Mesenchymal stem cell (in vitro differentiated cells and primary cell): ENCODE results near the gene DTD1.

Experiments used
- DNase-seq: peaks from one replicate; pipeline ENCODE4 v3.0.0-alpha.2; 2013
- H2AFZ ChIP-seq: one replicate; pipeline ENCODE4 v1.6.1; 2013; ENCODE audit warnings: low read depth, mild to moderate bottlenecking, control low read depth, inconsistent platforms, low read length, moderate library complexity
- H2AK5ac ChIP-seq: 2 replicates; pipeline ENCODE4 v1.6.1; 2013; ENCODE audit warnings: low read length, moderate library complexity, mild to moderate bottlenecking, inconsistent platforms; ENCODE audit not compliant: severe bottlenecking
- H2BK120ac ChIP-seq: one replicate; pipeline ENCODE4 v1.6.1; 2013; ENCODE audit warnings: low read depth, mild to moderate bottlenecking, inconsistent platforms, low read length, moderate library complexity
- H2BK12ac ChIP-seq, 2 experiments: one replicate each; pipeline ENCODE4 v1.6.1; 2013; ENCODE audit warnings: inconsistent platforms in 2 of 2, low read length in 2 of 2, mild to moderate bottlenecking in 2 of 2, moderate library complexity in 2 of 2, control low read depth in 1 of 2
- H2BK15ac ChIP-seq: one replicate; pipeline ENCODE4 v1.6.1; 2013; ENCODE audit warnings: mild to moderate bottlenecking, low read depth, inconsistent platforms; ENCODE audit not compliant: poor library complexity, severe bottlenecking
- H2BK5ac ChIP-seq: 2 replicates; pipeline ENCODE4 v1.6.1; 2013; ENCODE audit warnings: low read depth, mild to moderate bottlenecking, low read length, control low read depth, inconsistent platforms; ENCODE audit not compliant: poor library complexity, severe bottlenecking
- H3K14ac ChIP-seq, 2 experiments: one replicate each; pipeline ENCODE4 v1.6.1; 2013; ENCODE audit warnings: inconsistent platforms in 2 of 2, low read length in 2 of 2, control low read depth in 1 of 2, mild to moderate bottlenecking in 1 of 2, moderate library complexity in 1 of 2
- H3K18ac ChIP-seq, 2 experiments: one replicate each; pipeline ENCODE4 v1.6.1; 2013; ENCODE audit warnings: inconsistent platforms in 2 of 2, low read length in 2 of 2, control low read depth in 1 of 2, low read depth in 1 of 2, mild to moderate bottlenecking in 1 of 2
- H3K23ac ChIP-seq, 2 experiments: one replicate each; pipeline ENCODE4 v1.6.1; 2013; ENCODE audit warnings: inconsistent platforms in 2 of 2, low read length in 2 of 2, mild to moderate bottlenecking in 2 of 2, moderate library complexity in 2 of 2, control low read depth in 1 of 2
- H3K27ac ChIP-seq: 2 replicates; pipeline ENCODE4 v1.5.1; 2013; ENCODE audit warnings: mild to moderate bottlenecking, moderate library complexity, low read length, control low read depth, inconsistent platforms; ENCODE audit not compliant: poor library complexity, severe bottlenecking
- H3K27me3 ChIP-seq, 2 experiments: 2 replicates each; pipeline versions ENCODE4 v1.6.1 to v1.7.0; 2013; ENCODE audit warnings: low read length in 2 of 2, mild to moderate bottlenecking in 2 of 2, moderate library complexity in 2 of 2, control low read depth in 1 of 2, inconsistent platforms in 1 of 2; ENCODE audit not compliant: control insufficient read depth in 1 of 2, insufficient read depth in 1 of 2
- H3K36me3 ChIP-seq, 2 experiments: 2 replicates each; pipeline versions ENCODE4 v1.6.1 to v1.7.0; 2013; ENCODE audit warnings: low read length in 2 of 2, control low read depth in 1 of 2, inconsistent platforms in 1 of 2, low read depth in 1 of 2, mild to moderate bottlenecking in 1 of 2; ENCODE audit not compliant: insufficient read depth in 2 of 2, control insufficient read depth in 1 of 2
- H3K4ac ChIP-seq, 2 experiments: one replicate each; pipeline ENCODE4 v1.6.1; 2013; ENCODE audit warnings: inconsistent platforms in 2 of 2, low read length in 2 of 2, mild to moderate bottlenecking in 2 of 2, moderate library complexity in 2 of 2, control low read depth in 1 of 2, low read depth in 1 of 2
- H3K4me1 ChIP-seq: 2 replicates; pipeline ENCODE4 v1.6.1; 2013; ENCODE audit warnings: low read depth, low read length, control low read depth; ENCODE audit not compliant: control insufficient read depth, insufficient read depth
- H3K4me2 ChIP-seq: 2 replicates; pipeline ENCODE4 v1.6.1; 2013; ENCODE audit warnings: low read length, mild to moderate bottlenecking, inconsistent platforms; ENCODE audit not compliant: poor library complexity, severe bottlenecking
- H3K4me3 ChIP-seq, 2 experiments: 2 replicates each; pipeline versions ENCODE4 v1.5.1 to v1.7.0; 2013; ENCODE audit warnings: low read length in 2 of 2, mild to moderate bottlenecking in 2 of 2, control low read depth in 1 of 2, low read depth in 1 of 2; ENCODE audit not compliant: insufficient read depth in 1 of 2
- H3K79me1 ChIP-seq: replicated peaks from 2 replicates; pipeline ENCODE4 v1.6.1; 2013; ENCODE audit warnings: mild to moderate bottlenecking, control low read depth, low read length, inconsistent platforms; ENCODE audit not compliant: poor library complexity, severe bottlenecking
- H3K9ac ChIP-seq: 2 replicates; pipeline ENCODE4 v1.7.0; 2013; ENCODE audit warnings: mild to moderate bottlenecking, low read length, moderate library complexity
- H3K9me3 ChIP-seq: 2 replicates; pipeline ENCODE4 v1.7.0; 2013; ENCODE audit warnings: mild to moderate bottlenecking, low read length; ENCODE audit not compliant: control insufficient read depth
- H4K8ac ChIP-seq: one replicate; pipeline ENCODE4 v1.6.1; 2013; ENCODE audit warnings: inconsistent platforms, mild to moderate bottlenecking, low read length, moderate library complexity
- H4K91ac ChIP-seq: one replicate; pipeline ENCODE4 v1.6.1; 2013; ENCODE audit warnings: mild to moderate bottlenecking, low read length, inconsistent platforms
- WGBS: methylation state at CpG from one replicate; pipeline ENCODE4 v1.1.7; 2013; ENCODE audit warnings: mixed read lengths; 5-methylcytosine and 5-hydroxymethylcytosine counted together

DTD1 gene

GRCh38 chr20:18738888-18739287 lies 151.0 kb downstream of the DTD1 start:
- Histone ChIP-seq H3K14ac (no peak overlapping the region), H3K23ac (no peak overlapping the region), H3K4me3 (no peak overlapping the region), H2AK5ac (no peak overlapping the region), H3K27ac (no peak overlapping the region), H2AFZ (no peak overlapping the region), H3K4me2 (no peak overlapping the region), H3K9me3 (no peaks in the 10 kb centered on the region), H2BK5ac (no peak overlapping the region), H2BK120ac (no peak overlapping the region), H2BK12ac (no peak overlapping the region), H3K79me1 (peaks cover 16% of the 10 kb centered on the region), H2BK15ac (no peak overlapping the region), H4K91ac (no peak overlapping the region), H3K4me1 (no peaks in the 10 kb centered on the region), H3K9ac (no peak overlapping the region), H3K36me3 (no peaks in the 10 kb centered on the region), H4K8ac (no peak overlapping the region), H3K27me3 (no peaks in the 10 kb centered on the region), H3K18ac (no peak overlapping the region), H3K4ac (no peak overlapping the region)
- 96% methylated on average over 2 of the region's 2 CpGs for WGBS
- no peak for DNase-seq

GRCh38 chr20:18739751-18740166 lies 151.9 kb downstream of the DTD1 start:
- no peak overlapping the region for H2AFZ ChIP-seq
- no peak overlapping the region for H3K18ac ChIP-seq
- no peak overlapping the region for H4K8ac ChIP-seq
- H2AK5ac ChIP-seq = no peak overlapping the region
- H3K23ac ChIP-seq = no peak overlapping the region
- peaks cover 1 to 8% of the 10 kb centered on the region in 2 experiments for H3K36me3 ChIP-seq
- no peak overlapping the region for H2BK15ac ChIP-seq
- peaks cover 12% of the 10 kb centered on the region for H3K79me1 ChIP-seq
- H3K4me1 ChIP-seq = no peaks in the 10 kb centered on the region
- peak overlapping the region in 1 of 2 experiments; percentile 11 for H3K4me3 ChIP-seq
- H3K4ac ChIP-seq = no peak overlapping the region
- DNase-seq = peak; percentile 82
- no peaks in the 10 kb centered on the region for H3K27me3 ChIP-seq
- WGBS = 22% methylated on average over 4 of the region's 4 CpGs
- no peak overlapping the region for H4K91ac ChIP-seq
- H2BK5ac ChIP-seq = no peak overlapping the region
- H3K14ac ChIP-seq = no peak overlapping the region
- no peaks in the 10 kb centered on the region for H3K9me3 ChIP-seq
- H3K27ac ChIP-seq = no peak overlapping the region
- no peak overlapping the region for H3K4me2 ChIP-seq
- peak overlapping the region; percentile 56 for H3K9ac ChIP-seq
- H2BK120ac ChIP-seq = no peak overlapping the region
- no peak overlapping the region for H2BK12ac ChIP-seq

- no peaks in the 10 kb centered on the region for H3K4me1 ChIP-seq
- peaks cover 9 to 16% of the 10 kb centered on the region in 2 experiments for H3K36me3 ChIP-seq
- H3K27me3 ChIP-seq = no peaks in the 10 kb centered on the region
- no peak overlapping the region for H3K23ac ChIP-seq
- no peak overlapping the region for H3K27ac ChIP-seq
- no peak overlapping the region for H3K14ac ChIP-seq
- DNase-seq = no peak
- no peak overlapping the region for H3K18ac ChIP-seq
- H2AFZ ChIP-seq = no peak overlapping the region
- peaks cover 12% of the 10 kb centered on the region for H3K79me1 ChIP-seq
- H2BK120ac ChIP-seq = no peak overlapping the region
- no peak overlapping the region for H4K91ac ChIP-seq
- H2AK5ac ChIP-seq = no peak overlapping the region
- H3K9me3 ChIP-seq = no peaks in the 10 kb centered on the region
- no peak overlapping the region for H4K8ac ChIP-seq
- no peak overlapping the region for H2BK5ac ChIP-seq
- H3K4me3 ChIP-seq = no peak overlapping the region
- WGBS = no CpG with 5 or more reads among the region's 3 CpGs
- no peak overlapping the region for H3K4ac ChIP-seq
- no peak overlapping the region for H3K4me2 ChIP-seq
- H2BK12ac ChIP-seq = no peak overlapping the region
- H3K9ac ChIP-seq = no peak overlapping the region
- H2BK15ac ChIP-seq = no peak overlapping the region
Observed at GRCh38 chr20:18740726-18741125, 152.9 kb downstream of the DTD1 start.

- Histone ChIP-seq H3K4me1 (no peaks in the 10 kb centered on the region), H2AFZ (no peak overlapping the region), H3K27ac (no peak overlapping the region), H4K8ac (no peak overlapping the region), H3K9ac (no peak overlapping the region), H3K9me3 (no peaks in the 10 kb centered on the region), H2AK5ac (no peak overlapping the region), H2BK12ac (no peak overlapping the region), H2BK120ac (no peak overlapping the region), H3K36me3 (peaks cover 9 to 18% of the 10 kb centered on the region in 2 experiments), H4K91ac (no peak overlapping the region), H3K18ac (no peak overlapping the region), H3K79me1 (peaks cover 2% of the 10 kb centered on the region), H3K4me3 (no peak overlapping the region), H3K4ac (no peak overlapping the region), H3K23ac (no peak overlapping the region), H3K4me2 (no peak overlapping the region), H2BK15ac (no peak overlapping the region), H2BK5ac (no peak overlapping the region), H3K27me3 (no peaks in the 10 kb centered on the region), H3K14ac (no peak overlapping the region)
- WGBS = 90% methylated on average over 3 of the region's 3 CpGs
- no peak for DNase-seq
Observed at GRCh38 chr20:18742841-18743240, 155.0 kb downstream of the DTD1 start.
